K562 (cell line): Measurements from ENCODE around the gene TRAF1. TPM values are rescaled to one million over a fixed set of nuclear protein-coding genes. Genes with fewer than 3 reads are reported as not detected.

Experiments used
- ATF6 ChIP-seq: sonication (generic); formaldehyde crosslinking; IDR thresholded peaks from 2 replicates; pipeline ENCODE4 v1.4.0; 2020; ENCODE audit warnings: mild to moderate bottlenecking, missing genetic modification reagents
- ATF7 ChIP-seq: fragments of 450-650 bp; IDR thresholded peaks from 2 replicates; pipeline ENCODE4 v1.7.1; 2014; ENCODE audit warnings: mild to moderate bottlenecking, moderate library complexity
- HOXB6 ChIP-seq: fragments of 250-450 bp; sonication (Bioruptor Pico); IDR thresholded peaks from 2 replicates; pipeline ENCODE4 v1.5.1; 2022; ENCODE audit warnings: mild to moderate bottlenecking, borderline replicate concordance
- TGIF2 ChIP-seq: sonication (generic); formaldehyde crosslinking; IDR thresholded peaks from 2 replicates; pipeline ENCODE4 v1.8.1; 2022; ENCODE audit warnings: mild to moderate bottlenecking, missing genetic modification reagents, moderate library complexity
- ZNF384 ChIP-seq: IDR thresholded peaks from 2 replicates; pipeline ENCODE4 v1.6.1; 2012; ENCODE audit warnings: low read depth, low read length, improper control_type of control experiment
- ZNF445 ChIP-seq: fragments of 250-450 bp; sonication (Bioruptor Pico); IDR thresholded peaks from 2 replicates; pipeline ENCODE4 v1.4.0; 2020; ENCODE audit warnings: low read depth, mild to moderate bottlenecking, moderate library complexity
- polyA plus RNA-seq, 8 experiments: library from polyadenylated mRNA; depleted of rRNA in 4 of 8; stranded (reverse) in 5 of 8; unstranded in 3 of 8; fragments of >200 nt; fragmentation: Nextera tagmentation in 2 of 8; fragmentation: Illumina TruSeq in 1 of 8; extraction: Ambion mirVana in 2 of 8; extraction: Trizol in 1 of 8; gene quantifications; 2 replicates each; pipeline versions ENCODE4 v1.2.1 to v1.2.3, GENCODE V29; 2011 to 2014; ENCODE audit warnings: inconsistent platforms in 1 of 8, missing spikeins in 1 of 8
- total RNA-seq, 7 experiments: library from RNA; depleted of rRNA in 6 of 7; stranded (reverse); fragments of >200 nt in 6 of 7; fragmentation: Illumina TruSeq in 2 of 7; extraction: Trizol in 2 of 7; gene quantifications; 2 replicates each; pipeline versions ENCODE4 v1.2.1 to v1.2.3, GENCODE V29; 2011 to 2021; ENCODE audit warnings: low replicate concordance in 1 of 7

Gene TRAF1
- total and polyA plus RNA-seq, 9 of the 15 experiments (the other 6 are each of a cell fraction or from before 2014, with no cell fraction given) = 0.01 to 1.1 (median 0.04) TPM; not detected in 2

- no peak for TF ChIP-seq ZNF445 (CRISPR knock-in tag)
- TF ChIP-seq TGIF2 = no peak
- TF ChIP-seq ZNF384 = no peak
- TF ChIP-seq ATF7 = peak; percentile 28; the same call in 1 of the 2 replicates
- no peak for TF ChIP-seq HOXB6
- no peak for TF ChIP-seq ATF6 (CRISPR knock-in tag)
These were observed 6.5 kb downstream of the TRAF1 start (continued) for GRCh38 chr9:120919843-120920805.
